HepG2 (cell line): ENCODE measurements around the gene SLC16A3. TPM values are rescaled to one million over a fixed set of nuclear protein-coding genes. Genes with fewer than 3 reads are reported as not detected.

Source experiments
- CAMTA2 ChIP-seq: sonication (generic); formaldehyde crosslinking; IDR thresholded peaks from 2 replicates; pipeline ENCODE4 v1.4.0; 2020; ENCODE audit warnings: mild to moderate bottlenecking, missing genetic modification reagents, borderline replicate concordance
- CENPT ChIP-seq: sonication (generic); formaldehyde crosslinking; IDR thresholded peaks from 2 replicates; pipeline ENCODE4 v1.8.0; 2022; ENCODE audit warnings: low read depth, mild to moderate bottlenecking, moderate library complexity, missing genetic modification reagents
- CHD2 ChIP-seq: IDR thresholded peaks from 2 replicates; pipeline ENCODE4 v1.6.1; 2011; ENCODE audit warnings: low read depth, low read length, improper control_type of control experiment
- FOSL2 ChIP-seq: sonication (generic); formaldehyde crosslinking; IDR thresholded peaks from 2 replicates; pipeline ENCODE4 v1.4.0; 2020; ENCODE audit warnings: missing genetic modification reagents
- FOXK1 ChIP-seq: sonication (generic); formaldehyde crosslinking; IDR thresholded peaks from 2 replicates; pipeline ENCODE4 v1.4.0; 2020; ENCODE audit warnings: low read depth, missing genetic modification reagents, borderline replicate concordance
- HNRNPK ChIP-seq: fragments of 200-400 bp; formaldehyde crosslinking; IDR thresholded peaks from 2 replicates; pipeline ENCODE4 v1.6.1; 2018; ENCODE audit warnings: low read length, low read depth, moderate library complexity, mild to moderate bottlenecking; ENCODE audit not compliant: poor library complexity, severe bottlenecking
- HOXA3 ChIP-seq: sonication (generic); formaldehyde crosslinking; IDR thresholded peaks from 2 replicates; pipeline ENCODE4 v1.5.0; 2020; ENCODE audit warnings: missing genetic modification reagents
- MEIS2 ChIP-seq: sonication (generic); formaldehyde crosslinking; IDR thresholded peaks from 2 replicates; pipeline ENCODE4 v1.9.0; 2021; ENCODE audit warnings: mild to moderate bottlenecking, missing genetic modification reagents
- NCOR1 ChIP-seq: fragments of 200-600 bp; sonication (generic); IDR thresholded peaks from 2 replicates; pipeline ENCODE4 v1.7.0; 2017; ENCODE audit warnings: antibody characterized with exemption, low read length, borderline replicate concordance
- NFKB2 ChIP-seq: sonication (generic); formaldehyde crosslinking; IDR thresholded peaks from 2 replicates; pipeline ENCODE4 v1.4.0; 2020; ENCODE audit warnings: missing genetic modification reagents, borderline replicate concordance
- RBM22 ChIP-seq: fragments of 200-400 bp; formaldehyde crosslinking; optimal IDR thresholded peaks from 2 replicates; pipeline ENCODE3; 2017; ENCODE audit warnings: mild to moderate bottlenecking, low read length, moderate library complexity
- RXRA ChIP-seq: sonication (generic); formaldehyde crosslinking; IDR thresholded peaks from 2 replicates; pipeline ENCODE4 v1.5.1; 2020; ENCODE audit warnings: missing genetic modification reagents
- SP5 ChIP-seq: IDR thresholded peaks from 2 replicates; pipeline ENCODE4 v1.6.1; 2016; ENCODE audit warnings: low read depth, borderline replicate concordance
- TBP ChIP-seq: sonication (generic); formaldehyde crosslinking; IDR thresholded peaks from 2 replicates; pipeline ENCODE4 v1.5.0; 2020; ENCODE audit warnings: missing genetic modification reagents
- TBX2 ChIP-seq: sonication (generic); formaldehyde crosslinking; IDR thresholded peaks from 2 replicates; pipeline ENCODE4 v1.5.0; 2020; ENCODE audit warnings: missing genetic modification reagents, mild to moderate bottlenecking, borderline replicate concordance
- TCF12 ChIP-seq, 2 experiments: fragments of 450-650 bp in 1 of 2; sonication (generic) in 1 of 2; formaldehyde crosslinking in 1 of 2; IDR thresholded peaks; 2 replicates each; pipeline versions ENCODE4 v1.6.1 to v1.8.0; 2017 to 2022; ENCODE audit warnings: antibody characterized with exemption in 1 of 2, mild to moderate bottlenecking in 1 of 2, missing genetic modification reagents in 1 of 2, moderate library complexity in 1 of 2
- TEAD3 ChIP-seq: optimal IDR thresholded peaks from 2 replicates; pipeline ENCODE3; 2016; ENCODE audit warnings: borderline replicate concordance
- TOPORS ChIP-seq: sonication (generic); formaldehyde crosslinking; IDR thresholded peaks from 2 replicates; pipeline ENCODE4 v1.8.0; 2023; ENCODE audit warnings: mild to moderate bottlenecking, missing genetic modification reagents
- ZBTB49 ChIP-seq: sonication (generic); formaldehyde crosslinking; IDR thresholded peaks from 2 replicates; pipeline ENCODE4 v1.4.0; 2020; ENCODE audit warnings: missing genetic modification reagents, borderline replicate concordance
- ZFP36L1 ChIP-seq: sonication (generic); formaldehyde crosslinking; IDR thresholded peaks from 2 replicates; pipeline ENCODE4 v1.8.0; 2022; ENCODE audit warnings: mild to moderate bottlenecking, missing genetic modification reagents, moderate library complexity
- ZFP37 ChIP-seq: sonication (generic); formaldehyde crosslinking; IDR thresholded peaks from 2 replicates; pipeline ENCODE4 v1.4.0; 2020; ENCODE audit warnings: missing genetic modification reagents, borderline replicate concordance
- ZKSCAN5 ChIP-seq: sonication (generic); formaldehyde crosslinking; IDR thresholded peaks from 2 replicates; pipeline ENCODE4 v1.5.1; 2020; ENCODE audit warnings: mild to moderate bottlenecking, missing genetic modification reagents
- ZNF121 ChIP-seq: sonication (generic); formaldehyde crosslinking; IDR thresholded peaks from 2 replicates; pipeline ENCODE4 v1.5.0; 2020; ENCODE audit warnings: mild to moderate bottlenecking, missing genetic modification reagents
- ZNF430 ChIP-seq: sonication (generic); formaldehyde crosslinking; IDR thresholded peaks from 2 replicates; pipeline ENCODE4 v1.9.0; 2021; ENCODE audit warnings: mild to moderate bottlenecking, missing genetic modification reagents
- ZNF432 ChIP-seq: sonication (generic); formaldehyde crosslinking; IDR thresholded peaks from 2 replicates; pipeline ENCODE4 v1.5.0; 2020; ENCODE audit warnings: missing genetic modification reagents, mild to moderate bottlenecking, borderline replicate concordance
- ZNF460 ChIP-seq: sonication (generic); formaldehyde crosslinking; IDR thresholded peaks from 2 replicates; pipeline ENCODE4 v1.5.1; 2020; ENCODE audit warnings: missing genetic modification reagents, mild to moderate bottlenecking, borderline replicate concordance
- ZNF547 ChIP-seq: sonication (generic); formaldehyde crosslinking; IDR thresholded peaks from 2 replicates; pipeline ENCODE4 v1.5.1; 2020; ENCODE audit warnings: mild to moderate bottlenecking, missing genetic modification reagents
- ZNF556 ChIP-seq: sonication (generic); formaldehyde crosslinking; IDR thresholded peaks from 2 replicates; pipeline ENCODE4 v1.4.0; 2020; ENCODE audit warnings: mild to moderate bottlenecking, missing genetic modification reagents, borderline replicate concordance
- ZNF598 ChIP-seq: sonication (generic); formaldehyde crosslinking; IDR thresholded peaks from 2 replicates; pipeline ENCODE4 v1.5.1; 2020; ENCODE audit warnings: mild to moderate bottlenecking, missing genetic modification reagents, borderline replicate concordance
- ZNF670 ChIP-seq: sonication (generic); formaldehyde crosslinking; IDR thresholded peaks from 2 replicates; pipeline ENCODE4 v1.8.0; 2022; ENCODE audit warnings: mild to moderate bottlenecking, missing genetic modification reagents, borderline replicate concordance
- ZNF724P ChIP-seq: sonication (generic); formaldehyde crosslinking; IDR thresholded peaks from 2 replicates; pipeline ENCODE4 v1.8.0; 2022; ENCODE audit warnings: missing genetic modification reagents, borderline replicate concordance
- polyA plus RNA-seq, 8 experiments: library from polyadenylated mRNA; depleted of rRNA in 3 of 8; stranded (reverse) in 7 of 8; unstranded in 1 of 8; fragments of >200 nt; fragmentation: Illumina TruSeq in 4 of 8; extraction: Trizol in 4 of 8; gene quantifications; 2 replicates each; pipeline versions ENCODE4 v1.2.1 to v1.2.3, GENCODE V29; 2011 to 2016; ENCODE audit warnings: low read depth in 4 of 8, missing spikeins in 1 of 8, mixed read lengths in 1 of 8; ENCODE audit not compliant: insufficient read depth in 1 of 8
- total RNA-seq, 5 experiments: library from RNA; depleted of rRNA; stranded (reverse); fragments of >200 nt; fragmentation: Illumina TruSeq; extraction: Trizol; gene quantifications; 2 replicates each; pipeline ENCODE4 v1.2.3, GENCODE V29; 2016; ENCODE audit warnings: low read depth in 1 of 5

SLC16A3 gene
- total and polyA plus RNA-seq, 2 of the 13 experiments (the other 11 are each of a cell fraction or from before 2014, with no cell fraction given): 242 to 349 TPM

- TF ChIP-seq ZFP37 (CRISPR knock-in tag): no peak
- TF ChIP-seq NCOR1: no peak
- no peak for TF ChIP-seq TOPORS (CRISPR knock-in tag)
- no peak for TF ChIP-seq ZNF432
- peak; percentile 47 for TF ChIP-seq RBM22
- no peak for TF ChIP-seq ZNF556
- TF ChIP-seq HOXA3 (CRISPR knock-in tag): peak; percentile 72
- TF ChIP-seq ZNF430 (CRISPR knock-in tag): no peak
- peak; percentile 88 for TF ChIP-seq HNRNPK
- TF ChIP-seq ZKSCAN5: no peak
- no peak for TF ChIP-seq TEAD3
- TF ChIP-seq ZBTB49 (CRISPR knock-in tag): no peak
- TF ChIP-seq ZNF547: no peak; the same call in 1 of the 2 replicates
- TF ChIP-seq CHD2: no peak
- peak; percentile 53; the same call in 1 of the 2 replicates for TF ChIP-seq ZNF598
- no peak for TF ChIP-seq TBP
- no peak for TF ChIP-seq NFKB2
- TF ChIP-seq ZNF724P (CRISPR knock-in tag): peak; percentile 79; the same call in 1 of the 2 replicates
- TF ChIP-seq TCF12 (IDR thresholded peaks at IDR 0.05): no peak
- TF ChIP-seq TCF12 (CRISPR knock-in tag; IDR thresholded peaks at IDR 0.05): peak; percentile 75
- peak; percentile 33; the same call in 1 of the 2 replicates for TF ChIP-seq FOSL2 (CRISPR knock-in tag)
- TF ChIP-seq CENPT (CRISPR knock-in tag): no peak
- 0 out of 2 replicates have a peak, but pooled peaks have one; percentile 34 for TF ChIP-seq FOXK1 (CRISPR knock-in tag)
- peak; percentile 81; the same call in 1 of the 2 replicates for TF ChIP-seq RXRA (CRISPR knock-in tag)
- no peak for TF ChIP-seq ZFP36L1 (CRISPR knock-in tag)
- TF ChIP-seq ZNF670 (CRISPR knock-in tag): no peak
- peak; percentile 79 for TF ChIP-seq SP5 (CRISPR knock-in tag)
- no peak for TF ChIP-seq ZNF121 (CRISPR knock-in tag)
- 0 out of 2 replicates have a peak, but pooled peaks have one; percentile 16 for TF ChIP-seq CAMTA2 (CRISPR knock-in tag)
- TF ChIP-seq MEIS2 (CRISPR knock-in tag): no peak
- TF ChIP-seq ZNF460 (CRISPR knock-in tag): no peak
- TF ChIP-seq TBX2 (CRISPR knock-in tag): peak; percentile 59
Observed at GRCh38 chr17:82228278-82228841, 482 bp upstream of the SLC16A3 start (continued).
